ENCODE data around the gene TCF4. TPM values are rescaled to one million over a fixed set of nuclear protein-coding genes. Genes with fewer than 3 reads are reported as not detected.

TCF4 gene
- total RNA-seq, 1 donor from 2014 or later, result 77.3 TPM

DNA sequence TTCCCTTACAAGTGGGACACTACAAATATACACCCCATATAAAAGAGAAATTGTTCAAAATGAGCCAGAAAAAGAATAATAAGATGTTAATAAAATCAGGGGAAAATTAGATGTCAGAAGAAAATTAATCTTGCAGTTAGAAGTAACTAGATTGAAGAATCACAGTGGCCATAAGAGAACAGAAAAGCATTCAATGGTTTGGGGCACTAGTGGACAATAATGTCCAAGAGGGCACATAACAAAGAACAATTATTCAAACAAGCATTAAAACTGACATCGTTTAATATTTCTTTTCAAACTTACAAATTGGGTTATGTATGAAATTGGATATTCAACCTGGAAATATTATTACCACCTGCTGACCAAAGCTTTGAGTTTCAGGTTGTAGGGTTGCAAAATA, 12.9 kb downstream of the TCF4 start:
- no peaks in the 10 kb centered on the region for H3K9me3 Mint-ChIP-seq (ENCODE audit: unreplicated experiment)
- TF ChIP-seq, protein P1, sequence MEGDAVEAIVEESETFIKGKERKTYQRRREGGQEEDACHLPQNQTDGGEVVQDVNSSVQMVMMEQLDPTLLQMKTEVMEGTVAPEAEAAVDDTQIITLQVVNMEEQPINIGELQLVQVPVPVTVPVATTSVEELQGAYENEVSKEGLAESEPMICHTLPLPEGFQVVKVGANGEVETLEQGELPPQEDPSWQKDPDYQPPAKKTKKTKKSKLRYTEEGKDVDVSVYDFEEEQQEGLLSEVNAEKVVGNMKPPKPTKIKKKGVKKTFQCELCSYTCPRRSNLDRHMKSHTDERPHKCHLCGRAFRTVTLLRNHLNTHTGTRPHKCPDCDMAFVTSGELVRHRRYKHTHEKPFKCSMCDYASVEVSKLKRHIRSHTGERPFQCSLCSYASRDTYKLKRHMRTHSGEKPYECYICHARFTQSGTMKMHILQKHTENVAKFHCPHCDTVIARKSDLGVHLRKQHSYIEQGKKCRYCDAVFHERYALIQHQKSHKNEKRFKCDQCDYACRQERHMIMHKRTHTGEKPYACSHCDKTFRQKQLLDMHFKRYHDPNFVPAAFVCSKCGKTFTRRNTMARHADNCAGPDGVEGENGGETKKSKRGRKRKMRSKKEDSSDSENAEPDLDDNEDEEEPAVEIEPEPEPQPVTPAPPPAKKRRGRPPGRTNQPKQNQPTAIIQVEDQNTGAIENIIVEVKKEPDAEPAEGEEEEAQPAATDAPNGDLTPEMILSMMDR (IDR thresholded peaks at IDR 0.05), result no peak
- peaks cover 10% of the 10 kb centered on the region for H3K36me3 Mint-ChIP-seq (ENCODE audit: unreplicated experiment)
- no peak for DNase-seq (ENCODE audit: extremely low spot score, unreplicated experiment)
- H3K4me1 Mint-ChIP-seq (ENCODE audit: unreplicated experiment), result peaks cover 2% of the 10 kb centered on the region
- no peaks in the 10 kb centered on the region for H3K27me3 Mint-ChIP-seq (ENCODE audit: unreplicated experiment)
- H3K4me3 Mint-ChIP-seq (ENCODE audit: unreplicated experiment), result no peak overlapping the region
- H3K27ac Mint-ChIP-seq (ENCODE audit: unreplicated experiment), result no peak overlapping the region

DNA sequence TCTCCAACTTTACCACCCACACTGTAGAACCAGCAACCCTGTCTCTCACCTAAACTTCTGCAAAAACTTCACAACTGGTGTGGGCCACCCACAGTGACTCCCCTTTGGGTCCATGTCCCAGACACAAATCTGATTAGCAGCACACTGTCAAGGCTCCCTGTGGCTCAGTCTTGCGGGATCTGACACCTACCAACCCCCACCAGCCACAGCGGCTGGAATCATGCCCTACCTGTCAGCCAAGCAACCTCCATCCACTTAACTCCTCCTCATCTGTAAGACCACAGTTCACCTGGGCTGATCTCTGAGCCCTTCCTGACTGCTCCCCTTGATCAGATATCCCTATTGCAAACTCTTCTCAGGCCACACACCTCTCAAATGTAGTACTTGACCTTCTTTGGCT, 14.6 kb downstream of the TCF4 start:
- H3K4me3 Mint-ChIP-seq (ENCODE audit: unreplicated experiment), result no peak overlapping the region
- no peak for DNase-seq (ENCODE audit: extremely low spot score, unreplicated experiment)
- H3K27ac Mint-ChIP-seq (ENCODE audit: unreplicated experiment), result no peak overlapping the region
- TF ChIP-seq, protein P1 (IDR thresholded peaks at IDR 0.05), result no peak
- H3K27me3 Mint-ChIP-seq (ENCODE audit: unreplicated experiment), result no peaks in the 10 kb centered on the region
- peaks cover 10% of the 10 kb centered on the region for H3K36me3 Mint-ChIP-seq (ENCODE audit: unreplicated experiment)
- no peaks in the 10 kb centered on the region for H3K4me1 Mint-ChIP-seq (ENCODE audit: unreplicated experiment)
- no peaks in the 10 kb centered on the region for H3K9me3 Mint-ChIP-seq (ENCODE audit: unreplicated experiment)

DNA sequence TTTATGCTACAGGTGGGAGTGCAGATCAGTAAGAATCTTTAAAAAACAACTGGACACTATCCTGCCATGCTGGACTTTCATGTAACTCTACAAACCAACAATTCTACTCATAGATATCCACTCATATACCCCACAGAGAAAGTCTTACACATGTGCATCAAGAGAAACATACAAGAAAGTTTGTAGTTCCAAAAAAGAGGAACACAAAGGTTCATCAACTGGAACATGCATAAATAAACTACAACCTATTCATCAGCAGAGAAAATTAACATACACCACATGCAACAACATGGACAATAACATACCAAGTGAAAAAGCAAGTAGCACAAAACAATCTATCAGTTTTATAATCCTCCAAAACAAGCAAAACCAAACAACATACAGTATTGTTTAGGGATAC, 17.0 kb downstream of the TCF4 start:
- H3K27me3 Mint-ChIP-seq (ENCODE audit: unreplicated experiment), result no peaks in the 10 kb centered on the region
- peaks cover 17% of the 10 kb centered on the region for H3K36me3 Mint-ChIP-seq (ENCODE audit: unreplicated experiment)

DNA sequence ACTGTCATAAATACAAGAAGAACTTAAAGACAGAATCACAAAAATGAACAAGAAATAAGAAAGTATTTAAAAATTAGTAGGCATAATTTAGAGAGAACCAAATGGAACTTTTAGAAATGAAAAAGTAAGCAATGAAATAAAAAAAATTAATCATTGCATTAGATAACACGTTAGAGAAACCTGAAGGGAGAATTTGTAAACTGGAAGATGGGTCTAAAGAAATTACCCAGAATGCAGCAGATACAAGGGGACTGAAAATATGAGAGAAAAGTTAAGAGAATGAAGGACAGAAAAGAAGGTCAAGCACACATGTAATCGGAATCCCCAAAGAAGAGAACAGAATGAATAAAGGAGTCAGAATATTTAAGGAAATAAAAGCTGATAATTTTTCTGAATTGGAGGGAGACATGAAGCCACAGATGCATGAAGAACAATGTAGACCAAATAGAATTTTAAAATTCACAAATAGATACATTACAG, 21.5 kb downstream of the TCF4 start:
- H3K36me3 Mint-ChIP-seq (ENCODE audit: unreplicated experiment), result peaks cover 26% of the 10 kb centered on the region
- H3K9me3 Mint-ChIP-seq (ENCODE audit: unreplicated experiment), result peaks cover 10% of the 10 kb centered on the region
- no peak for DNase-seq (ENCODE audit: extremely low spot score, unreplicated experiment)
- no peaks in the 10 kb centered on the region for H3K4me1 Mint-ChIP-seq (ENCODE audit: unreplicated experiment)
- no peak overlapping the region for H3K4me3 Mint-ChIP-seq (ENCODE audit: unreplicated experiment)
- H3K27me3 Mint-ChIP-seq (ENCODE audit: unreplicated experiment), result no peaks in the 10 kb centered on the region
- TF ChIP-seq, protein P1 (IDR thresholded peaks at IDR 0.05), result no peak
- H3K27ac Mint-ChIP-seq (ENCODE audit: unreplicated experiment), result no peak overlapping the region

More for the DNA sequence above, 17.0 kb downstream of the TCF4 start:
- TF ChIP-seq, protein P1 (IDR thresholded peaks at IDR 0.05), result no peak
- Mint-ChIP-seq H3K4me3 (ENCODE audit: unreplicated experiment) (no peak overlapping the region), H3K27ac (ENCODE audit: unreplicated experiment) (no peak overlapping the region), H3K9me3 (ENCODE audit: unreplicated experiment) (peaks cover 8% of the 10 kb centered on the region), H3K4me1 (ENCODE audit: unreplicated experiment) (no peaks in the 10 kb centered on the region)
- DNase-seq (ENCODE audit: extremely low spot score, unreplicated experiment), result no peak

DNA sequence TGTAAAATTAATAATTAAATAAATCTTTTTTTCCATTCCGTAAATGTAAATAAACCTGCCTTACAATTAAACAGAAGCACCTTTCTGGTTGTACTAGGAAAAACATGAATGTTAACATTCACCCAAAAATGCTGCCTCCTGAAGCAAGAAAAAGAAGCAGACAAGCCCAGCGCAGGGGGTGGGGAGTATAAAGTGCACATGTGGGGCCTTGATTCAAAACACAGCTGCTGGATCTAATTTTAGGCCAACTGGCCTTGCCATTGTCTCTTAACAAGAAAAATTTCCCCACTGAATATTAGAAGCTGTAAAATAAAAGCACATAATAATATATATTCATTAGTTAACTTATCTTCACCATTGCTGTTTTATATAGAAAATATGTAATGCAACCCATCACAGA, 28.3 kb downstream of the TCF4 start:
- DNase-seq (ENCODE audit: extremely low spot score, unreplicated experiment), result no peak
- TF ChIP-seq, protein P1 (IDR thresholded peaks at IDR 0.05), result no peak
- Mint-ChIP-seq H3K27me3 (ENCODE audit: unreplicated experiment) (no peaks in the 10 kb centered on the region), H3K4me1 (ENCODE audit: unreplicated experiment) (no peaks in the 10 kb centered on the region), H3K36me3 (ENCODE audit: unreplicated experiment) (peaks cover 20% of the 10 kb centered on the region), H3K27ac (ENCODE audit: unreplicated experiment) (no peak overlapping the region), H3K9me3 (ENCODE audit: unreplicated experiment) (peaks cover 9% of the 10 kb centered on the region), H3K4me3 (ENCODE audit: unreplicated experiment) (no peak overlapping the region)

Data from osteocyte (in vitro differentiated cells).